Panc1 (cell line): ENCODE results near the gene NELL2.

Source experiments
- POLR2AphosphoS5 ChIP-seq: IDR thresholded peaks from 2 replicates; pipeline ENCODE4 v1.6.1; 2012; ENCODE audit warnings: mild to moderate bottlenecking, low read depth, low read length, moderate library complexity
- SIN3A ChIP-seq: IDR thresholded peaks from 2 replicates; pipeline ENCODE4 v1.6.1; 2012; ENCODE audit warnings: low read depth, mild to moderate bottlenecking, low read length, moderate library complexity, borderline replicate concordance; ENCODE audit not compliant: insufficient read depth
- TF ChIP-seq, protein P1 (sequence below): fragments of 450-650 bp; IDR thresholded peaks from 2 replicates; pipeline ENCODE4 v1.5.1; 2017; ENCODE audit warnings: mild to moderate bottlenecking
- TF ChIP-seq, protein P2 (sequence below), 2 experiments: IDR thresholded peaks; 2 replicates each; pipeline ENCODE4 v1.6.1; 2011 to 2012; ENCODE audit warnings: low read depth in 2 of 2, control low read depth in 1 of 2, low read length in 1 of 2, mild to moderate bottlenecking in 1 of 2, moderate library complexity in 1 of 2; ENCODE audit not compliant: insufficient read depth in 1 of 2

DNA sequence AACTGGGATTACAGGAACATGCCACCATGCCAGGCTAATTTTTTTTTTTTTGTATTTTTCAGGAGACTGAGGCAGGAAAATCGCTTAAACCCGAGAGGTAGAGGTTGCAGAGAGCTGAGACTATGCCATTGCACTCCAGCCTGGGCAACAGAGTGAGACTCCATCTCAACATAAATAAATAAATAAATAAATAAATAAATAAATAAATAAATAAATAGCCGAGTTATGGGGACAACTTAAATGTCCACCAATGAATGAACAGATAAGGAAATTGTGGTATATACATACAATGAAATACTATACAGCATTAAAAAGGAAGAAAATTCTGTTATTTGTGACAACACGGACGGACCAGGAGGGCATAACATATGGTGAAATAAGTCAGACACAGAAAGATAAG lies 325.7 kb downstream of the NELL2 start:
- TF ChIP-seq, protein P1, sequence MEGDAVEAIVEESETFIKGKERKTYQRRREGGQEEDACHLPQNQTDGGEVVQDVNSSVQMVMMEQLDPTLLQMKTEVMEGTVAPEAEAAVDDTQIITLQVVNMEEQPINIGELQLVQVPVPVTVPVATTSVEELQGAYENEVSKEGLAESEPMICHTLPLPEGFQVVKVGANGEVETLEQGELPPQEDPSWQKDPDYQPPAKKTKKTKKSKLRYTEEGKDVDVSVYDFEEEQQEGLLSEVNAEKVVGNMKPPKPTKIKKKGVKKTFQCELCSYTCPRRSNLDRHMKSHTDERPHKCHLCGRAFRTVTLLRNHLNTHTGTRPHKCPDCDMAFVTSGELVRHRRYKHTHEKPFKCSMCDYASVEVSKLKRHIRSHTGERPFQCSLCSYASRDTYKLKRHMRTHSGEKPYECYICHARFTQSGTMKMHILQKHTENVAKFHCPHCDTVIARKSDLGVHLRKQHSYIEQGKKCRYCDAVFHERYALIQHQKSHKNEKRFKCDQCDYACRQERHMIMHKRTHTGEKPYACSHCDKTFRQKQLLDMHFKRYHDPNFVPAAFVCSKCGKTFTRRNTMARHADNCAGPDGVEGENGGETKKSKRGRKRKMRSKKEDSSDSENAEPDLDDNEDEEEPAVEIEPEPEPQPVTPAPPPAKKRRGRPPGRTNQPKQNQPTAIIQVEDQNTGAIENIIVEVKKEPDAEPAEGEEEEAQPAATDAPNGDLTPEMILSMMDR, result no peak
- no peak for TF ChIP-seq POLR2AphosphoS5
- no peak for TF ChIP-seq SIN3A
- TF ChIP-seq, protein P2, sequence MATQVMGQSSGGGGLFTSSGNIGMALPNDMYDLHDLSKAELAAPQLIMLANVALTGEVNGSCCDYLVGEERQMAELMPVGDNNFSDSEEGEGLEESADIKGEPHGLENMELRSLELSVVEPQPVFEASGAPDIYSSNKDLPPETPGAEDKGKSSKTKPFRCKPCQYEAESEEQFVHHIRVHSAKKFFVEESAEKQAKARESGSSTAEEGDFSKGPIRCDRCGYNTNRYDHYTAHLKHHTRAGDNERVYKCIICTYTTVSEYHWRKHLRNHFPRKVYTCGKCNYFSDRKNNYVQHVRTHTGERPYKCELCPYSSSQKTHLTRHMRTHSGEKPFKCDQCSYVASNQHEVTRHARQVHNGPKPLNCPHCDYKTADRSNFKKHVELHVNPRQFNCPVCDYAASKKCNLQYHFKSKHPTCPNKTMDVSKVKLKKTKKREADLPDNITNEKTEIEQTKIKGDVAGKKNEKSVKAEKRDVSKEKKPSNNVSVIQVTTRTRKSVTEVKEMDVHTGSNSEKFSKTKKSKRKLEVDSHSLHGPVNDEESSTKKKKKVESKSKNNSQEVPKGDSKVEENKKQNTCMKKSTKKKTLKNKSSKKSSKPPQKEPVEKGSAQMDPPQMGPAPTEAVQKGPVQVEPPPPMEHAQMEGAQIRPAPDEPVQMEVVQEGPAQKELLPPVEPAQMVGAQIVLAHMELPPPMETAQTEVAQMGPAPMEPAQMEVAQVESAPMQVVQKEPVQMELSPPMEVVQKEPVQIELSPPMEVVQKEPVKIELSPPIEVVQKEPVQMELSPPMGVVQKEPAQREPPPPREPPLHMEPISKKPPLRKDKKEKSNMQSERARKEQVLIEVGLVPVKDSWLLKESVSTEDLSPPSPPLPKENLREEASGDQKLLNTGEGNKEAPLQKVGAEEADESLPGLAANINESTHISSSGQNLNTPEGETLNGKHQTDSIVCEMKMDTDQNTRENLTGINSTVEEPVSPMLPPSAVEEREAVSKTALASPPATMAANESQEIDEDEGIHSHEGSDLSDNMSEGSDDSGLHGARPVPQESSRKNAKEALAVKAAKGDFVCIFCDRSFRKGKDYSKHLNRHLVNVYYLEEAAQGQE (IDR thresholded peaks at IDR 0.05; ENCODE audit: insufficient read depth in 1 of 2, low read depth in 2 of 2, low read length in 1 of 2), result no peak
